NCI-H2081 (cell line): ENCODE measurements around the gene KISS1.
A peak's percentile ranks its signal among the peaks of the same experiment; 100 is the strongest.

Experiments
- DNase-seq, 2 experiments: peaks; one replicate each; lab custom pipeline; 2025; lab: John Stamatoyannopoulos, UW

Gene KISS1

GRCh38 chr1:204191456-204191855, 4.8 kb downstream of the KISS1 start:
- peak in 1 of 2 experiments; percentile 43 for DNase-seq

GRCh38 chr1:204190212-204191211, 5.8 kb downstream of the KISS1 start:
- DNase-seq = no peak

GRCh38 chr1:204188959-204189639, 7.2 kb downstream of the KISS1 start:
- DNase-seq = peak in 1 of 2 experiments; percentile 4

GRCh38 chr1:204186597-204186996, 9.7 kb downstream of the KISS1 start:
- DNase-seq = no peak

- no peak for DNase-seq
These were observed 15.2 kb downstream of the KISS1 start for GRCh38 chr1:204181116-204181515.

- no peak for DNase-seq
These were observed 16.2 kb downstream of the KISS1 start for GRCh38 chr1:204180133-204180532.

GRCh38 chr1:204178487-204179281, 17.6 kb downstream of the KISS1 start:
- no peak for DNase-seq

GRCh38 chr1:204177133-204177532, 19.2 kb downstream of the KISS1 start:
- DNase-seq = no peak

- no peak for DNase-seq
These were observed 20.2 kb downstream of the KISS1 start for GRCh38 chr1:204176049-204176448.

GRCh38 chr1:204174958-204175357, 21.3 kb downstream of the KISS1 start:
- DNase-seq = no peak

- DNase-seq = no peak
These were observed 23.8 kb downstream of the KISS1 start for GRCh38 chr1:204172404-204173029.

GRCh38 chr1:204171751-204172178, 24.5 kb downstream of the KISS1 start:
- DNase-seq = no peak

GRCh38 chr1:204170494-204171155, 25.7 kb downstream of the KISS1 start:
- no peak for DNase-seq

GRCh38 chr1:204169858-204170257, 26.4 kb downstream of the KISS1 start:
- DNase-seq = no peak

- DNase-seq = no peak
These were observed 28.6 kb downstream of the KISS1 start for GRCh38 chr1:204167730-204168129.

GRCh38 chr1:204166219-204166618, 30.1 kb downstream of the KISS1 start, which contains the start of gene REN:
Gene REN, minus strand, starts transcription at chr1:204166337. Its CDS starts 44 bp downstream, at chr1:204166293.
- no peak for DNase-seq

GRCh38 chr1:204162494-204163074, 33.7 kb downstream of the KISS1 start:
- DNase-seq = peak; percentile 87 to 88

GRCh38 chr1:204161609-204162493, 34.4 kb downstream of the KISS1 start:
- DNase-seq = no peak

- DNase-seq = no peak
These were observed 38.3 kb downstream of the KISS1 start for GRCh38 chr1:204157962-204158361.

- DNase-seq = no peak
These were observed 40.4 kb downstream of the KISS1 start for GRCh38 chr1:204155881-204156280.
